Measurements from ENCODE around the gene KRTAP10-6.

Gene KRTAP10-6

DNA sequence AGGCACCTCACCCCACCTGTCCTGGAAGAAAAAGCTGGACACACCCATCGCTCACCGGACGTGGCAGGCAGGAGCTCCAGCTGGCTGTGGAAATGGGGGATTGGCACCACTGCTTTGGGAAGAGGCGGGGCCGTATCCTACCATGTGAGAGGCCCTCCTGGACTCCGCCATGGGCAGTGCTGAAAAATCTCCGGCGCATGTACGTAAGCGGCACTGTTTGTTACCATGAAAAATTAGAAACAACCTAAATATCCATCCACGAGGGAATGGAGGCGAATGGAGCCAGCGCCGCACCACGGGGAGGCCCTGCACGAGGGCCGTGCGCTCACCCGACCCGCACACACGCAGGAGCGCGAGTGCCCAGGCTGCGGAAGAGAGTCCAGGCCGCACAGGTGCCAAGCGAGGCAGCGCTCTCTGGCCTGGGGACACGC, 22.7 kb upstream of the KRTAP10-6 start:
- DNase-seq (ENCODE audit: low read depth), result no peak
- TF ChIP-seq, protein P1, sequence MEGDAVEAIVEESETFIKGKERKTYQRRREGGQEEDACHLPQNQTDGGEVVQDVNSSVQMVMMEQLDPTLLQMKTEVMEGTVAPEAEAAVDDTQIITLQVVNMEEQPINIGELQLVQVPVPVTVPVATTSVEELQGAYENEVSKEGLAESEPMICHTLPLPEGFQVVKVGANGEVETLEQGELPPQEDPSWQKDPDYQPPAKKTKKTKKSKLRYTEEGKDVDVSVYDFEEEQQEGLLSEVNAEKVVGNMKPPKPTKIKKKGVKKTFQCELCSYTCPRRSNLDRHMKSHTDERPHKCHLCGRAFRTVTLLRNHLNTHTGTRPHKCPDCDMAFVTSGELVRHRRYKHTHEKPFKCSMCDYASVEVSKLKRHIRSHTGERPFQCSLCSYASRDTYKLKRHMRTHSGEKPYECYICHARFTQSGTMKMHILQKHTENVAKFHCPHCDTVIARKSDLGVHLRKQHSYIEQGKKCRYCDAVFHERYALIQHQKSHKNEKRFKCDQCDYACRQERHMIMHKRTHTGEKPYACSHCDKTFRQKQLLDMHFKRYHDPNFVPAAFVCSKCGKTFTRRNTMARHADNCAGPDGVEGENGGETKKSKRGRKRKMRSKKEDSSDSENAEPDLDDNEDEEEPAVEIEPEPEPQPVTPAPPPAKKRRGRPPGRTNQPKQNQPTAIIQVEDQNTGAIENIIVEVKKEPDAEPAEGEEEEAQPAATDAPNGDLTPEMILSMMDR (IDR thresholded peaks at IDR 0.05; ENCODE audit: low read depth, low read length), result no peak
- no peak for TF ChIP-seq POLR2A (IDR thresholded peaks at IDR 0.05; ENCODE audit: extremely low read depth, insufficient read length)
- TF ChIP-seq MAX (IDR thresholded peaks at IDR 0.05; ENCODE audit: low read depth, low read length), result no peak
- TF ChIP-seq MYC (IDR thresholded peaks at IDR 0.05; ENCODE audit: low read depth, low read length), result no peak
- H3K4me3 ChIP-seq (ENCODE audit: low read depth, low read length), result no peak overlapping the region

GRCh38 chr21:44614161-44614631, 21.9 kb upstream of the KRTAP10-6 start:
- DNase-seq (ENCODE audit: low read depth), result no peak
- no peak overlapping the region for H3K4me3 ChIP-seq (ENCODE audit: low read depth, low read length)
- TF ChIP-seq POLR2A (IDR thresholded peaks at IDR 0.05; ENCODE audit: extremely low read depth, insufficient read length) (no peak), MYC (IDR thresholded peaks at IDR 0.05; ENCODE audit: low read depth, low read length) (no peak), MAX (IDR thresholded peaks at IDR 0.05; ENCODE audit: low read depth, low read length) (no peak)
- TF ChIP-seq, protein P1 (IDR thresholded peaks at IDR 0.05; ENCODE audit: low read depth, low read length), result no peak

DNA sequence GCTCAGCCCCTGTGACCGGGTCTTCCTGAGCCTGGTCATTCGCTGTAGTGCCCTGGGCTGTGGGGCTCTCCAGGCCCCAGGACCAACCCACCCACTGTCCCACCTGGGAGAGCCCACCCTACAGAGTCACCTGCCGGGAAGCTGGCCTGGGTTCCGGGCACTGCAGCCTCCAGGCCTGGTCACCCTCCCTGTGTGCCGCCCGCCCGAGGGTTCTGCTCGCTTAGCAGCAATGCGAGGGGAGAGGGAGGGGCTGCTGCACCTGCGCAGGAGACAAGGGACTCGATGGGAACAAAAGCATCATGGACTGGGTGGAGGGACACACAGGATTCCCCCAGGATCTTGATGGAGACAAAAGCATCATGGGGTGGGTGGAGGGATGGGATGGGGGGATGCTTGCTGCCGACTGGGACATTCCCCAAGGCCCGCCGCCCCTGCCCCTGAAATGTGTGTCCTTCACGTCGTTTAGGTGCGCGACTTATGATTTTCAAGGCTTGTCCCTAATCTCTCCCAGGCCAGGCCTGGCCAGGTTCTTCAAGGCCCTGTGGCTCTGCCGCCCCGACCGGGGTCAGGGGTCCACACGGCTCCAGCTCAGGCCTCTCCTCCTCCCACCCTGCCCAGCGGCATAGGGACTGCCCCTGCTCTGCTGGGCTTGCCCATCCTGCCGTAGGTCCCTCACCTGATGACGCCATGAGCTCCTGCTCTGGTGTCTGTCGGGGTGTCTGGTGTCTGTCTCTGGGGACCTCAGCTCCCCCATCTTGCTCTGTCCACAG, 21.3 kb upstream of the KRTAP10-6 start:
- no peak for DNase-seq (ENCODE audit: low read depth)
- no peak overlapping the region for H3K4me3 ChIP-seq (ENCODE audit: low read depth, low read length)
- TF ChIP-seq MAX (IDR thresholded peaks at IDR 0.05; ENCODE audit: low read depth, low read length), result no peak
- no peak for TF ChIP-seq POLR2A (IDR thresholded peaks at IDR 0.05; ENCODE audit: extremely low read depth, insufficient read length)
- TF ChIP-seq MYC (IDR thresholded peaks at IDR 0.05; ENCODE audit: low read depth, low read length), result no peak
- TF ChIP-seq, protein P1 (IDR thresholded peaks at IDR 0.05; ENCODE audit: low read depth, low read length), result no peak

DNA sequence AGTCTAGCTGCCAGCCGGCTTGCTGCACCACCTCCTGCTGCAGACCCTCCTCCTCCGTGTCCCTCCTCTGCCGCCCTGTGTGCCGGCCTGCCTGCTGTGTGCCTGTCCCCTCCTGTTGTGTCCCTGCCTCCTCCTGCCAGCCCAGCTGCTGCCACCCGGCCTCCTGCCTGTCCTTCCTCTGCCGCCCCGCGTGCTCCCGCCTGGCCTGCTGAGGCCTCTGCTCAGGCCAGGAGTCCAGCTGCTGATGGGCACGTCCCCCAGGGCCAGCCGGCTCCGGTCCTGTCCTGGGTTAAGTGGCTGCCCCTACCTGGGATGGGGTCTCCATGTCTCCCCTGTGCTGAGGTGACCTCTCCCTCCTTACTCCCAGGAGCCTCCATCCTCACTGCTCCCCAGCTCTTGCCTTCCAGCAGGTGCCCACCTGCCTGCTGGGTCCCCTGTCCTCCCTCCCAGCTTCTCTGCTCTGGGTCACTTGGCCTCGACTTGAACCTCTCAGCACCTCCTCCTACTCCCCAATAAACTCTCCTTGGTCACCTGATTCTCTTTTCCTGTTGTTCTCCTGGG, 20.4 kb upstream of the KRTAP10-6 start:
- no peak for DNase-seq (ENCODE audit: low read depth)
- TF ChIP-seq MAX (IDR thresholded peaks at IDR 0.05; ENCODE audit: low read depth, low read length) (no peak), MYC (IDR thresholded peaks at IDR 0.05; ENCODE audit: low read depth, low read length) (no peak), POLR2A (IDR thresholded peaks at IDR 0.05; ENCODE audit: extremely low read depth, insufficient read length) (no peak)
- TF ChIP-seq, protein P1 (IDR thresholded peaks at IDR 0.05; ENCODE audit: low read depth, low read length), result no peak
- H3K4me3 ChIP-seq (ENCODE audit: low read depth, low read length), result no peak overlapping the region

GRCh38 chr21:44612029-44612486, 19.8 kb upstream of the KRTAP10-6 start, which contains the start of gene KRTAP10-8:
KRTAP10-8 (plus strand) TSS chr21:44612079; CDS start chr21:44612101, 22 bp downstream.
- no peak within 1 kb of the TSS for H3K4me3 ChIP-seq (ENCODE audit: low read depth, low read length)
- no peak for DNase-seq (ENCODE audit: low read depth)
- TF ChIP-seq MYC (IDR thresholded peaks at IDR 0.05; ENCODE audit: low read depth, low read length) (no peak), MAX (IDR thresholded peaks at IDR 0.05; ENCODE audit: low read depth, low read length) (no peak), POLR2A (IDR thresholded peaks at IDR 0.05; ENCODE audit: extremely low read depth, insufficient read length) (no peak)
- TF ChIP-seq, protein P1 (IDR thresholded peaks at IDR 0.05; ENCODE audit: low read depth, low read length), result no peak

Measured in NB4 (cell line).